ENCODE measurements around the gene RAD9B. TPM values are rescaled to one million over a fixed set of nuclear protein-coding genes. Genes with fewer than 3 reads are reported as not detected.

Gene RAD9B
- total RNA-seq, 1 donor from 2014 or later: not detected

- TF ChIP-seq, protein P1, sequence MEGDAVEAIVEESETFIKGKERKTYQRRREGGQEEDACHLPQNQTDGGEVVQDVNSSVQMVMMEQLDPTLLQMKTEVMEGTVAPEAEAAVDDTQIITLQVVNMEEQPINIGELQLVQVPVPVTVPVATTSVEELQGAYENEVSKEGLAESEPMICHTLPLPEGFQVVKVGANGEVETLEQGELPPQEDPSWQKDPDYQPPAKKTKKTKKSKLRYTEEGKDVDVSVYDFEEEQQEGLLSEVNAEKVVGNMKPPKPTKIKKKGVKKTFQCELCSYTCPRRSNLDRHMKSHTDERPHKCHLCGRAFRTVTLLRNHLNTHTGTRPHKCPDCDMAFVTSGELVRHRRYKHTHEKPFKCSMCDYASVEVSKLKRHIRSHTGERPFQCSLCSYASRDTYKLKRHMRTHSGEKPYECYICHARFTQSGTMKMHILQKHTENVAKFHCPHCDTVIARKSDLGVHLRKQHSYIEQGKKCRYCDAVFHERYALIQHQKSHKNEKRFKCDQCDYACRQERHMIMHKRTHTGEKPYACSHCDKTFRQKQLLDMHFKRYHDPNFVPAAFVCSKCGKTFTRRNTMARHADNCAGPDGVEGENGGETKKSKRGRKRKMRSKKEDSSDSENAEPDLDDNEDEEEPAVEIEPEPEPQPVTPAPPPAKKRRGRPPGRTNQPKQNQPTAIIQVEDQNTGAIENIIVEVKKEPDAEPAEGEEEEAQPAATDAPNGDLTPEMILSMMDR (conservative IDR thresholded peaks at IDR 0.05; ENCODE audit: low read depth, low read length): no peak
- H3K4me3 ChIP-seq (ENCODE audit: low read depth, low read length): peak overlapping the region; percentile 93
- DNase-seq (ENCODE audit: low read depth): no peak
Measured at GRCh38 chr12:110467847-110468213, 34.3 kb upstream of the RAD9B start.

GRCh38 chr12:110468214-110469048 is 33.7 kb upstream of the RAD9B start, which contains the start of the genes FAM216A and GPN3:
TSS of gene FAM216A (plus strand) at chr12:110468845. CDS start at chr12:110468876, 31 bp downstream.
TSS of gene GPN3 (minus strand) at chr12:110468257. CDS start at chr12:110468203, 54 bp downstream.
- peak within 1 kb of the TSS; percentile 93 for H3K4me3 ChIP-seq (ENCODE audit: low read depth, low read length)
- DNase-seq (ENCODE audit: low read depth): peak; percentile 91
- TF ChIP-seq, protein P1 (conservative IDR thresholded peaks at IDR 0.05; ENCODE audit: low read depth, low read length): no peak

DNA sequence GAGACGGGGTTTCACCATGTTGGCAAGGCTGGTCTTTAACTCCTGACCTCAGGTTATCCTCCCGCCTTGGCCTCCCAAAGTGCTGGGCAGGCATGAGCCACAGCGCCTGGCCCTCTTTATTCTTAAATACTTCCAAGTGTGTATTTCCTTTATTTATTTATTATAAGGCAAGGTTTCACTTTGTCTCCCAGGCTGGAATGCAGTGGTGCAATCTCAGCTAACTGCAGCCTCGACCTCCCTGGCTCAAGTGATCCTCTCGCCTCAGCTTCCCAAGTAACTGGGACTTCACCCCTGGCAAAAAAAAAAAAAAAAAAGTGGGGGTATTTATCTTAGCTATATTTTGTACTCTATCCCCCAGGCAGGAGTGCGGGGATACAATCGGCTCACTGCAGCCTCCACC is 26.7 kb upstream of the RAD9B start:
- no peak overlapping the region for H3K4me3 ChIP-seq (ENCODE audit: low read depth, low read length)
- DNase-seq (ENCODE audit: low read depth): no peak
- TF ChIP-seq, protein P1 (conservative IDR thresholded peaks at IDR 0.05; ENCODE audit: low read depth, low read length): no peak

- TF ChIP-seq, protein P1 (conservative IDR thresholded peaks at IDR 0.05; ENCODE audit: low read depth, low read length): no peak
- no peak for DNase-seq (ENCODE audit: low read depth)
- no peak overlapping the region for H3K4me3 ChIP-seq (ENCODE audit: low read depth, low read length)
Measured at GRCh38 chr12:110498984-110499706, 3.0 kb upstream of the RAD9B start.

- H3K4me3 ChIP-seq (ENCODE audit: low read depth, low read length): peak overlapping the region; percentile 98
- TF ChIP-seq, protein P1 (conservative IDR thresholded peaks at IDR 0.05; ENCODE audit: low read depth, low read length): no peak
- no peak for DNase-seq (ENCODE audit: low read depth)
Measured at GRCh38 chr12:110501399-110501751, 756 bp upstream of the RAD9B start.

DNA sequence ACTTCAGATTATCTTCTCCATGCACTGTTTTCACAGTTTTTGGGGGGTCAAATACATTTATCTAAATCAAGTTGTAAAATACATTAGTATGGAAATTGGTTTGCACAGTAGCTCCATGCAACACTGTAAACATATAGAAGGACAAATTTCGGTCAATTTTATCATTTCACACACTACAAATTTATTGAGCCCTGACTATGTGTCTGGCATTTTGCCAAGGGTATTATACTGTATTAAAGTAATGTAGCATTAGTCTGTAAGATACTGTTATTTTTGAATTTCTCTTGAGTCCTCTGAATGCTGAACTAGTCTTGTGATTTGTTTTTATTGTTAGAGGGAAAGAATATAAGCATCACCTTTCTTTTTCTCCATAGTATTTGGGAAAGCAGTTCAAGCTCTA is 1.3 kb downstream of the RAD9B start:
- DNase-seq (ENCODE audit: low read depth): no peak
- no peak overlapping the region for H3K4me3 ChIP-seq (ENCODE audit: low read depth, low read length)
- TF ChIP-seq, protein P1 (conservative IDR thresholded peaks at IDR 0.05; ENCODE audit: low read depth, low read length): no peak
